GM12892 (cell line): ENCODE data around the gene NPIPA7.
"Not testable (repeated sequence)": the region's sequence is repeated elsewhere in the genome, so short reads cannot be mapped to it uniquely, and the experiment has no call there.

Experiments
- POLR2A ChIP-seq: IDR thresholded peaks from 2 replicates; pipeline ENCODE4 v1.6.1; 2011; ENCODE audit warnings: low read depth, low read length, control low read depth
- POLR2AphosphoS5 ChIP-seq: IDR thresholded peaks from 2 replicates; pipeline ENCODE4 v1.6.1; 2011; ENCODE audit warnings: low read depth, low read length, control low read depth
- TAF1 ChIP-seq: IDR thresholded peaks from 2 replicates; pipeline ENCODE4 v1.6.1; 2011; ENCODE audit warnings: low read depth, mild to moderate bottlenecking, control low read depth, low read length, borderline replicate concordance

DNA sequence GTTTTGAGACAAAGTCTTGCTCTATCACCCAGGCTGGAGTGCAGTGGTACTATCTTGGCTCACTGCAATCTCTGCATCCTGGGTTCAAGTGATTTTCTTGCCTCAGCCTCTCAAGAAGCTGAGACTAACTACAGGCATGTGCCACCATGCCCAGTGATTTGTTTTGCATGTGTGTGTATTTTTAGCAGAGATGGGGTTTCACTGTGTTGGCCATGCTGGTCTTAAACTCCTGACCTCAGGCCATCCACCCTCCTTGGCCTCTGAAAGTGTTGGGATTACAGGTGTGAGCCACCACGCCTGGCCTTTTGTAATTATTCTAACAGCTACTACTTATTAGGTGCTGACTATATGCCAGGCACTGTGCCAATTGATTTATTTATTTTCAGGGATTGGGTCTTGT, 25.3 kb downstream of the NPIPA7 start:
- TF ChIP-seq POLR2A, TAF1, POLR2AphosphoS5: not testable (repeated sequence)
